A549 (cell line): ENCODE data around the gene HHIPL2. TPM values are rescaled to one million over a fixed set of nuclear protein-coding genes. Genes with fewer than 3 reads are reported as not detected.

ENCODE experiments used
- ATAC-seq, 2 experiments: fragments of 200-7000 bp in 1 of 2; fragments of >200 bp in 1 of 2; cut with Nextera tagmentation in 1 of 2; cut with Tn5 transposase in 1 of 2; 3 replicates each; pipeline versions ENCODE4 v1.8.0 to v1.9.1; 2018 to 2020; ENCODE audit warnings: mild to moderate bottlenecking in 1 of 2, moderate library complexity in 1 of 2
- CTCF ChIA-PET: fragments of 300-600 bp; sonication (Branson Sonifier 250); formaldehyde crosslinking; extraction: SDS; loops from one replicate; lab custom pipeline; 2021; ENCODE audit warnings: antibody characterized with exemption, inconsistent platforms; lab: Yijun Ruan, JAX
- POLR2A ChIA-PET: fragments of 350-600 bp; formaldehyde crosslinking; extraction: SDS; loops from one replicate; lab custom pipeline; 2021; ENCODE audit warnings: antibody characterized with exemption, inconsistent platforms; lab: Yijun Ruan, JAX
- DNase-seq, 2 experiments: peaks; one replicate each; pipeline versions ENCODE4 v3.0.0 to v3.0.0-alpha.2; 2011 to 2016; ENCODE audit warnings: low read depth in 1 of 2, low spot score in 1 of 2
- FAIRE-seq: peaks from 2 replicates; lab custom pipeline; 2011; peaks lifted over from hg19 to GRCh38; lab: Jason Lieb, UNC
- H3K27ac ChIP-seq, 2 experiments: fragments of >200 bp; sonication (Bioruptor Twin); formaldehyde crosslinking; 3 replicates each; pipeline ENCODE4 v1.5.1; 2016 to 2017
- H3K4me1 ChIP-seq: fragments of >200 bp; sonication (Bioruptor Twin); formaldehyde crosslinking; 3 replicates; pipeline ENCODE4 v1.6.1; 2016
- H3K4me2 ChIP-seq: fragments of >200 bp; sonication (Bioruptor Twin); formaldehyde crosslinking; 3 replicates; pipeline ENCODE4 v1.6.1; 2016
- H3K4me3 ChIP-seq: fragments of >200 bp; sonication (Bioruptor Twin); formaldehyde crosslinking; 3 replicates; pipeline ENCODE4 v1.5.1; 2016
- H3K9me3 ChIP-seq: fragments of >200 bp; sonication (Bioruptor Twin); formaldehyde crosslinking; 3 replicates; pipeline ENCODE4 v1.6.1; 2016
- CBX2 ChIP-seq: fragments of 200-600 bp; sonication (generic); IDR thresholded peaks from 2 replicates; pipeline ENCODE4 v1.6.1; 2016; ENCODE audit warnings: low read depth, mild to moderate bottlenecking, borderline replicate concordance
- CBX8 ChIP-seq: fragments of 200-600 bp; sonication (generic); IDR thresholded peaks from 2 replicates; pipeline ENCODE4 v1.6.1; 2016
- CEBPB ChIP-seq, 2 experiments: fragments of >200 bp in 1 of 2; sonication (Bioruptor Twin) in 1 of 2; formaldehyde crosslinking in 1 of 2; IDR thresholded peaks; 2 replicates each; pipeline ENCODE4 v1.6.1; 2012 to 2016
- CHD4 ChIP-seq: fragments of 200-600 bp; sonication (generic); IDR thresholded peaks from 2 replicates; pipeline ENCODE4 v1.6.1; 2016; ENCODE audit warnings: antibody characterized with exemption, mild to moderate bottlenecking, borderline replicate concordance
- CTCF ChIP-seq: fragments of >200 bp; sonication (Bioruptor Twin); formaldehyde crosslinking; IDR thresholded peaks from 3 replicates; pipeline ENCODE4 v1.5.1; 2016
- EHF ChIP-seq: fragments of 250-450 bp; sonication (Bioruptor Pico); IDR thresholded peaks from 2 replicates; pipeline ENCODE4 v1.5.0; 2020; ENCODE audit warnings: mild to moderate bottlenecking
- EHMT2 ChIP-seq: fragments of 200-600 bp; sonication (generic); IDR thresholded peaks from 2 replicates; pipeline ENCODE4 v1.6.1; 2016; ENCODE audit warnings: antibody characterized with exemption, low read depth, mild to moderate bottlenecking, moderate library complexity
- EP300 ChIP-seq, 2 experiments: fragments of >200 bp; sonication (Bioruptor Twin); formaldehyde crosslinking; IDR thresholded peaks; 2 replicates in 1 of 2; 3 replicates in 1 of 2; pipeline ENCODE4 v1.6.1; 2016 to 2017
- ESRRA ChIP-seq: fragments of 150-350 bp; IDR thresholded peaks from 2 replicates; pipeline ENCODE4 v1.6.1; 2014; ENCODE audit warnings: mild to moderate bottlenecking, low read length, borderline replicate concordance
- FOXS1 ChIP-seq: fragments of 250-450 bp; sonication (Bioruptor Pico); IDR thresholded peaks from 2 replicates; pipeline ENCODE4 v1.5.0; 2020; ENCODE audit warnings: mild to moderate bottlenecking, moderate library complexity
- HES2 ChIP-seq: fragments of >200 bp; sonication (Bioruptor Twin); formaldehyde crosslinking; IDR thresholded peaks from 2 replicates; pipeline ENCODE4 v1.6.1; 2016
- HOXA7 ChIP-seq: fragments of 250-450 bp; sonication (Bioruptor Pico); IDR thresholded peaks from 2 replicates; pipeline ENCODE4 v1.5.0; 2020; ENCODE audit warnings: mild to moderate bottlenecking, moderate library complexity
- JUN ChIP-seq, 2 experiments: fragments of >200 bp; sonication (Bioruptor Twin); formaldehyde crosslinking; IDR thresholded peaks; 2 replicates in 1 of 2; 3 replicates in 1 of 2; pipeline ENCODE4 v1.6.1; 2016 to 2017
- JUNB ChIP-seq: fragments of >200 bp; sonication (Bioruptor Twin); formaldehyde crosslinking; IDR thresholded peaks from 2 replicates; pipeline ENCODE4 v1.6.1; 2016
- KDM1A ChIP-seq: fragments of 200-600 bp; sonication (generic); IDR thresholded peaks from 2 replicates; pipeline ENCODE4 v1.6.1; 2016; ENCODE audit warnings: low read depth, mild to moderate bottlenecking
- KDM5A ChIP-seq: fragments of 200-600 bp; sonication (generic); IDR thresholded peaks from 2 replicates; pipeline ENCODE4 v1.6.1; 2016; ENCODE audit warnings: antibody characterized with exemption, mild to moderate bottlenecking
- MAFK ChIP-seq: fragments of 450-650 bp; IDR thresholded peaks from 2 replicates; pipeline ENCODE4 v1.6.1; 2014; ENCODE audit not compliant: partially characterized antibody
- MYC ChIP-seq: IDR thresholded peaks from 2 replicates; pipeline ENCODE4 v1.6.1; 2012; ENCODE audit warnings: mild to moderate bottlenecking, inconsistent platforms, low read length, improper control_type of control experiment, borderline replicate concordance
- NPAS2 ChIP-seq: fragments of 250-450 bp; sonication (Bioruptor Pico); IDR thresholded peaks from 2 replicates; pipeline ENCODE4 v1.8.0; 2022; ENCODE audit warnings: mild to moderate bottlenecking, moderate library complexity, borderline replicate concordance
- PHF8 ChIP-seq: fragments of 200-600 bp; sonication (generic); IDR thresholded peaks from 2 replicates; pipeline ENCODE4 v1.6.1; 2016; ENCODE audit warnings: low read depth, mild to moderate bottlenecking, antibody characterized with exemption, moderate library complexity, borderline replicate concordance
- POLR2A ChIP-seq: IDR thresholded peaks from 2 replicates; pipeline ENCODE4 v1.6.1; 2012; ENCODE audit warnings: mild to moderate bottlenecking, low read length
- RAD21 ChIP-seq, 2 experiments: fragments of >200 bp in 1 of 2; sonication (Bioruptor Twin) in 1 of 2; formaldehyde crosslinking in 1 of 2; IDR thresholded peaks in 1 of 2; conservative IDR thresholded peaks in 1 of 2; 2 replicates in 1 of 2; 3 replicates in 1 of 2; pipeline ENCODE4 v1.6.1; 2012 to 2018; ENCODE audit warnings: inconsistent platforms in 1 of 2
- SMC3 ChIP-seq: fragments of >200 bp; sonication (Bioruptor Twin); formaldehyde crosslinking; IDR thresholded peaks from 3 replicates; pipeline ENCODE4 v1.6.1; 2018; ENCODE audit warnings: inconsistent platforms
- USF2 ChIP-seq: fragments of 450-650 bp; IDR thresholded peaks from 2 replicates; pipeline ENCODE4 v1.6.1; 2014; ENCODE audit warnings: antibody characterized with exemption
- ZFP36 ChIP-seq: fragments of 450-650 bp; IDR thresholded peaks from 2 replicates; pipeline ENCODE4 v1.6.1; 2014; ENCODE audit warnings: borderline replicate concordance; ENCODE audit not compliant: partially characterized antibody
- WGBS: methylation state at CpG from one replicate; pipeline ENCODE4 v1.1.6; 2017; ENCODE audit errors: missing lambda C conversion rate; 5-methylcytosine and 5-hydroxymethylcytosine counted together
- polyA plus RNA-seq, 4 experiments: library from polyadenylated mRNA; depleted of rRNA in 3 of 4; stranded (reverse); fragments of >200 nt; fragmentation: RNase III in 1 of 4; extraction: RNeasy Plus Mini Kit Qiagen cat#74134 plus additional on column Dnase treatment in 1 of 4; gene quantifications; 2 replicates in 3 of 4; 3 replicates in 1 of 4; pipeline ENCODE4 v1.2.3, GENCODE V29; 2011 to 2017

Gene HHIPL2
- polyA plus RNA-seq, 2 of the 4 experiments (the other 2 are of a cell fraction) = 16.6 to 19.6 TPM

- Histone ChIP-seq H3K9me3 (no peaks in the 10 kb centered on the region), H3K4me3 (no peak overlapping the region), H3K4me2 (no peak overlapping the region; the same call in 2 of the 3 replicates), H3K4me1 (peaks cover 41% of the 10 kb centered on the region), H3K27ac (peak overlapping the region; percentile 78 to 83; a peak in 5 of 6 replicates)
- DNase-seq (no peak), ATAC-seq (no peak), FAIRE-seq (no peak)
- ChIA-PET POLR2A (no interaction called here), CTCF (interaction anchor here (1.0 to 1.2 kb wide), 2 partner anchors 22 to 59 kb away, joined by 3 read pairs; no protein-coding TSS in a partner anchor)
- WGBS = 55% methylated on average over 3 of the region's 3 CpGs
- TF ChIP-seq PHF8 (no peak), CBX8 (no peak), POLR2A (no peak), CTCF (no peak), EHF (CRISPR knock-in tag) (no peak), RAD21 (conservative IDR thresholded peaks at IDR 0.05 in 1 of 2, IDR thresholded peaks at IDR 0.05 in 1 of 2) (no peak), MYC (no peak), KDM5A (no peak), NPAS2 (CRISPR knock-in tag) (no peak), SMC3 (no peak), FOXS1 (no peak), MAFK (no peak), USF2 (no peak), KDM1A (no peak), CBX2 (no peak), CHD4 (no peak), ZFP36 (no peak)
These were observed 24.1 kb downstream of the HHIPL2 start for GRCh38 chr1:222523852-222524251.

GRCh38 chr1:222522105-222522915, 25.6 kb downstream of the HHIPL2 start:
- ChIA-PET CTCF (interaction anchor here (1.0 kb wide), 1 partner anchor 602 kb away, joined by 3 read pairs; no protein-coding TSS in a partner anchor), POLR2A (no interaction called here)
- Histone ChIP-seq H3K4me3 (no peak overlapping the region), H3K4me2 (peak overlapping the region; percentile 63), H3K27ac (peak overlapping the region; percentile 78 to 83), H3K9me3 (no peaks in the 10 kb centered on the region), H3K4me1 (peaks cover 41% of the 10 kb centered on the region)
- DNase-seq (peak in 1 of 2 experiments; percentile 62), ATAC-seq (peak; percentile 71 to 86), FAIRE-seq (peak; percentile 49)
- WGBS = 54% methylated on average over 8 of the region's 8 CpGs
- peak; percentile 40; the same call in 1 of the 2 replicates for TF ChIP-seq JUNB
- peak; percentile 66 to 87 for TF ChIP-seq CEBPB (IDR thresholded peaks at IDR 0.05)
- TF ChIP-seq HES2 = peak; percentile 63; the same call in 1 of the 2 replicates
- no peak for TF ChIP-seq HOXA7 (CRISPR knock-in tag)
- peak; percentile 38 to 57; a peak in 3 of 5 replicates for TF ChIP-seq JUN (IDR thresholded peaks at IDR 0.05)
- peak; percentile 43 to 66; a peak in 2 of 5 replicates for TF ChIP-seq EP300 (IDR thresholded peaks at IDR 0.05)
- TF ChIP-seq EHMT2 = no peak
- TF ChIP-seq CBX2 = no peak
- no peak for TF ChIP-seq ESRRA
